Measurements from ENCODE around the gene PCDH9.

- TF ChIP-seq CTCF (IDR thresholded peaks at IDR 0.05; ENCODE audit: insufficient read depth, low read depth, low read length) (no peak), EZH2 (IDR thresholded peaks at IDR 0.05; ENCODE audit: insufficient read depth, low read length) (no peak)
Observed at GRCh38 chr13:66312312-66313087, 917.6 kb downstream of the PCDH9 start.

Data from astrocyte (in vitro differentiated cells and primary cell).